Raji (cell line): ENCODE data around the gene SPOCK2.

Source experiments
- POLR2A ChIP-seq: IDR thresholded peaks from 2 replicates; pipeline ENCODE4 v1.6.1; 2011; ENCODE audit warnings: low read depth, low read length, control low read depth; ENCODE audit not compliant: insufficient read depth

Gene SPOCK2

GRCh38 chr10:72083790-72084459 is 4.4 kb downstream of the SPOCK2 start:
- no peak for TF ChIP-seq POLR2A

GRCh38 chr10:72082856-72083789 is 5.2 kb downstream of the SPOCK2 start:
- no peak for TF ChIP-seq POLR2A

- TF ChIP-seq POLR2A = no peak
Measured at GRCh38 chr10:72081772-72082590, 6.4 kb downstream of the SPOCK2 start.

GRCh38 chr10:72081210-72081609 is 7.1 kb downstream of the SPOCK2 start:
- no peak for TF ChIP-seq POLR2A

- TF ChIP-seq POLR2A = no peak
Measured at GRCh38 chr10:72080042-72080975, 8.0 kb downstream of the SPOCK2 start.

- TF ChIP-seq POLR2A = no peak
Measured at GRCh38 chr10:72079356-72079755, 9.0 kb downstream of the SPOCK2 start.

- TF ChIP-seq POLR2A = no peak
Measured at GRCh38 chr10:72077275-72077990, 10.9 kb downstream of the SPOCK2 start.

GRCh38 chr10:72076756-72077155 is 11.6 kb downstream of the SPOCK2 start:
- TF ChIP-seq POLR2A = no peak

- TF ChIP-seq POLR2A = no peak
Measured at GRCh38 chr10:72075376-72076115, 12.8 kb downstream of the SPOCK2 start.

- no peak for TF ChIP-seq POLR2A
Measured at GRCh38 chr10:72074574-72075375, 13.6 kb downstream of the SPOCK2 start.

- no peak for TF ChIP-seq POLR2A
Measured at GRCh38 chr10:72073708-72074573, 14.4 kb downstream of the SPOCK2 start.
